HG03439 (cell line): ENCODE measurements around the gene SDR42E2.
"Not testable (repeated sequence)": the region's sequence is repeated elsewhere in the genome, so short reads cannot be mapped to it uniquely, and the experiment has no call there.

Experiments
- ATAC-seq: cut with Tn5 transposase; IDR thresholded peaks from one replicate; pipeline ENCODE4 v1.9.1; 2021; ENCODE audit warnings: mild to moderate bottlenecking, moderate library complexity; ENCODE audit not compliant: unreplicated experiment

SDR42E2 gene

DNA sequence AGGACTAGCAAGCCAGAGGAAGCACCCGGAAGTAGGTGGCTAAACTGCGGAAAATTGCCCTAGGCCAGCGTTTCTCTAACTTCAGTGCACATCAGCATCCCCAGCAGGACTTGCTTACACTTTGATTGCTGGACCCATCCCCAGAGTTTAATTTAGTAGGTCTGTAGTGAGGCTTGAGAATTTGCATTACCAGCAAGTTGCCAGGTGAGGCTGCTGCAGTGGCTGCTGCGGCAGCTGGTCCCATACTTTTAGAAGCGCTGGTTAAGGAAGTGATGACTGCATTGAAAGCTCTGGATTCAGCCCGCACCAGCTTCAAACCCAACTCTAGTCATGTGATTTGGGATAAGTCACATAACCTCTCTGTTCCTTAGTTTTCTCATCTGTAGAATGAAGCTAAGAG, 48.0 kb downstream of the SDR42E2 start:
- no peak for ATAC-seq

DNA sequence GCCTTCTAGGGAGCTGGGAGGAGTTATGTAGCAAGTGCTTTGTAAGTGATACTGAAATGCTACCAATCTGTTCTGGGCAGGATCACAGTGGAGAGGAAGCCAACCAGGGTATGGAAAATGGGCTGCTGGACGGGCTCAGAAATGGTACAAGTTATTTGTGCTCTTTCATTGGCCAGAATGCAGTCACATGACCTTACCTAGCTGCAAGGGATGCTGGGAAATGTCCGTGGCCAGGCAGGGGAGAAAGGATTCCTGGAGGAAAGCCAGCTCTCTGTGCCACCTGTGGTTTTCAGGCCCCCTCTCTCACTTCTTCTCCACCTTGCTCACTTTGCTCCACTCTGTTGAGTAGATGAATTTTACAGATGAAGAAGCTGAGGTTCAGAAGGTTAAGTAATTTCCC, 48.5 kb downstream of the SDR42E2 start:
- ATAC-seq = no peak

DNA sequence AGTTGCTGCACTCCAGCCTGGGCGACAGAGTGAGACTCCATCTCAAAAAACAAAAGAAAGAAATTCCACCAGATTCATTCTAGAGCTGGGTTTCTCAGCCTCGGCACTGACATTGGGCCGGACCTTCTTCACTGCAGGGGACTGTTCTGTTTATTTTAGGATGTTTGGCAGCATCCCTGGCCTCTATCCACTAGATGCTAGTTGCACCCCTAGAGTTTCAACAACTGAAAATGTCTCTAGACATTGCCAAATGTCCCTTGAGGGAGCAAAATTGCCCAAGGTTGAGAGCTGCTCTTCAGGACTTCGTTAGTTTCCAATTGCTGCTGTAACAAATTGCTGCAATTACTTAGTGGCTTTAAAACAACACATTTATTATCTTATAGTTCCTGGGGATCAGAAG, 50.9 kb downstream of the SDR42E2 start:
- ATAC-seq = no peak

DNA sequence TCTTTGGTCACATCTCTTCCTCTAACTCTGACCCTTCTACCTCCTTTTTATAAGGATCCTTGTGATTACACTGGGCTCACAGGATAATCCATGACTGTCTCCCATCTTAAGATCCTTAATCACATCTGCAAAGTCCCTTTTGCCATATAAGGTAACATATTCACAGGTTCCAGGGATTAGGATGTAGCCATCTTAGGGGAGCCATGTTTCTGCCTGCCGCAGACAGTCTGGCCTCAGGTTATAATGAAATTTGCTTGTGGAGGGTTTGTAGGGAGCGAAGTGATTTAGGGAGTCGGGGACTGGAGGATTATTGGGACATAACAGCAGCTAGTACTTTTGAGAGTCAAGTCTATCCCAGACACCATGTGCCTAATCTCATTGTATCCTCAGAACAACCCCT, 51.5 kb downstream of the SDR42E2 start:
- ATAC-seq = no peak

DNA sequence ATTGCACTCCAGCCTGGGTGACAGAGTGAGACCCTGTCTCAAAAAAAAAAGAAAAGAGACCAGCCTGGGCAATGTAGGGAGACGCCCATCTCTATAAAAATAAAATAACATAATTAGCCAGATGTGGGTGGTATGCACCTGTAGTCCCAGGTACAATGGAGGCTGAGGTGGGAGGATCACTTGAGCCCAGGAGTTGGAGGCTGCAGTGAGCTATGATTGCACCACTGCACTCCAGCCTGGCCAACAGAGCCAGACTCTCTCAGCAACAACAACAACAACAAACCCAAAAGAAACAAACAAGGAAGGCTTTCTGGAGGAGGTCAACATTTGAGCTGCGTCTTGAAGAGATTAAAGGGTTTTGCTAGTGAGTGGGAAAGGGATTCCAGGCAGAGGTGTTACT, 52.1 kb downstream of the SDR42E2 start:
- no peak for ATAC-seq

DNA sequence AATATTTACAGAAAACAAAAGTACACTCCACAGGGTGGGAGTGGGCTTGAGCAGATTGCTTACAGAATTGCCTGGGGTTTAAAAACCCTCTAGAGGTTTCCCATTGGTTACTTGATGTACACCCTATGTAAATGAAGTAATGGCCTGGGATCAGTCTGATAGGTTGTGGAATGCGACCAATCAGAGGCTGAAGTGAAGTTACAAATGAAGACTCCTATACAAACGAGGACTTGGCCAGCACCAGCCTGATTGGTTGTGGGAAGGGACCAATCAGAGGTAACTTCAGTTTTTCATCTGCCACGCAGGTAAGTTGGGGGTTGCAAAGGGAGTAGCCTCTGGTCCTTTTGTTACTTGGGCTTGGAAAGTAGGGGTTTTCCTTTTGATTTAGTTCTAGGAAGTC, 52.6 kb downstream of the SDR42E2 start:
- no peak for ATAC-seq

DNA sequence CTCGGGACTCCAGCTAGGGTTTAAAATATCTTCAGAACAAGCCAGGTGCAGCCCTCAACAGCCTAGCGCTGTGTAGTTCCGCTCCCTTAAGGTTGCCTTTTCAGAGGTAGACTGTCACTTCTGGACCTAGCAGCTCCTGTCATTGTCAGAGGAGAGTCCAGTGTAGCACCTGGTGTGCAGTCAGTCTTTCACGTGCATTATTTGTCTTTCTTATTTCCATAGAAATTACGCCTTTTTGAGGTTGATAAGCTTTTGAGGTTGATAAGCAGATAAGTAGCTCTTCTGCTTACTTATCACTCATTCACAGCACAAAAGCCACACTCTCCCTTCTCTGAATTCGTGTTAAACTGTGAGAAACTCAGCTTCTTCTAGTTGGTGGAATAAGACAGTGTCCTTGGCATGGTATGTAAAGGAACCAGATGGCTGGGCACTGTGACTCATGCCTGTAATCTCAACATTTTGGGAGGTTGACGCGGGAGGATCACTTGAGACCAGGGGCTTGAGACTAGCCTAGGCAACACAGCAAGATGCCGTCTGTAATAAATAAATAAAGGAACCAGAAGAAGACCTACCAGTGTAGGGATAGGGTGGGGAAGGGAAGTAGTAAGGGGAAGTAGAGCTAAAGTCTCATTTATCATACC, 54.0 kb downstream of the SDR42E2 start:
- no peak for ATAC-seq

DNA sequence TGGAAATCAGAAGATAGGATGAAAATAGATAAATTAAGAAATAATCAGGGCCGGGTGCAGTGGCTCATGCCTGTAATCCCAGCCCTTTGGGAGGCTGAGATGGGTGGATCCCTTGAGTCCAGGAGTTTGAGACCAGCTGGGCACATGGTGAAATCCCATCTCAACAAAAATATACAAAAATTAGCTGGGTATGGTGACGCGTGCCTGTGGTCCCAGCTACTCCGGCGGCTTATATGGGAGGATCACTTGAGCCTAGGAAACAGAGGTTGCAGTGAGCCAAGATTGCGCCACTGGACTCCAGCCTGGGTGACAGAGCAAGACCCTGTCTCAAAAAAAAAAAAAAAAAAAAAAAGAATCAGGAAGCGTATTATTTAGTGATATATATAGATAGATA, 54.5 kb downstream of the SDR42E2 start:
- ATAC-seq = not testable (repeated sequence)

DNA sequence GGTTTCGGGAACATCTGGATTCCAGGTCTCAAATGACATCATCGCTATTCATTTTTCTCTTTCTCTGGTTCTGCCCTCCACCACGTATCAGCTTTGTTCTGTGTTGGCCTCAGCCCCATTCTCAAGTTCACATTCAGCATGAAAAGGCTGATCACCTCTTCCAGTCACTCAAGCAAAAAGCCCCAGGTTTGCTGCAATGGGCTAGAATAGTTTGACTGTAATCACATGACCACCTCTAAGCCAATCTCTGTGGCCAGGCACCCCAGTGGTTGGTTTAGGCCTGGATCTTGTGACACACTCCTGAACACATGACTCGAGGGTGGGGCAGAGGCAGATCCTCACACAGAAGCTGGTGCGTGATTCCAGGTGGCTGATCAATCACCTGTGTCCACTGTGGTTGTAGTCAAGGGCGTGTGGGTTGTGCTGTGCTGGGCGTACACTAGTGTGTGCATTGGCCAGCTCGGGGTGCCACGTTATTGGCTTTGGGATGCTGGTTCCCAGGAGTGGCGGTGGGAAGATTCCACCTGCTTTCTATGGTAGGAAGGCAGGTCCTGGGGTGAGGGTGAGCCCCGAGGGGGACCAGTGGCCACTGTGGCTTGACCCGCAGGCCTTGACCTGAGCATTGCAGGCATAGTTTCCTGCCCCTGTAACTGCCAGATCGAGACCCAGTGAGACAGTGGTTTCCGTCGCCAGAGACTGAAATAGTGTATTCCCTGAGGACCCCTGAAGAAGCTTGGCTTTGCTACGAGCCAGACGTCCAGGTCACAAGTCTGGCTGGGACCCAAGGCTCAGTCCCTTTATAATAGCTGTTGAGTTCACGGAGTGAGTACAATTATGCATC, 55.8 kb downstream of the SDR42E2 start:
- no peak for ATAC-seq

DNA sequence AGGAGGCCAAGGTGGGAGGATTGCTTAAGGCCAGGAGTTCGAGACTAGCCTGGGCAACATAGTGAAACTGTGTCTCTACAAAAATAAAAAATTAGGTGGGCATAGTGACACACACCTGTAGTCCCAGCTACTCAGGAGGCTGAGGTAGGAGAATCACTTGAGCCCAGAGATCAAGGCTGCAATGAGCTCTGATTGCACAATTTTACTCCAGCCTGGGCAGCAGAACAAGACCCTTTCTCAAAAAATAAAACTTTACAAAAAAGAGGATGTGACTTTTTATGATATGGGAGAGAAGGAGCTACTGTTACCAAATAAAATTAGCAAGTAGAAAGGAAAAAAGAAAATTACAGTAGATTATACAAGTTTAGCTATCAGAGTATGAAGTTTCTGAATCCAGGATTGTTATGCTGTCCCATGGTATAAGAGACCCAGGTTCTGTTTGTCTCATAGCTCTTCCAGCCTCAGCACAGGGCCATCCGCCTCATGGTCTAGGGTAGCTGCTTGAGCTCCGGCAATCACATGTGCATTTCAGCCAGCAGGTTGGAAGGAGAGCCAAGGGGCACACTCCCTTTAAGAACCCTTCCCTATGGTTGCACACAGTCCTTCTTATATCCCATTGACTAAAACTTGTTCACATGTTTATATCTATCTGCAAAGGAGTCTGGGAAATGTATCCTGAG, 57.2 kb downstream of the SDR42E2 start:
- ATAC-seq = no peak

DNA sequence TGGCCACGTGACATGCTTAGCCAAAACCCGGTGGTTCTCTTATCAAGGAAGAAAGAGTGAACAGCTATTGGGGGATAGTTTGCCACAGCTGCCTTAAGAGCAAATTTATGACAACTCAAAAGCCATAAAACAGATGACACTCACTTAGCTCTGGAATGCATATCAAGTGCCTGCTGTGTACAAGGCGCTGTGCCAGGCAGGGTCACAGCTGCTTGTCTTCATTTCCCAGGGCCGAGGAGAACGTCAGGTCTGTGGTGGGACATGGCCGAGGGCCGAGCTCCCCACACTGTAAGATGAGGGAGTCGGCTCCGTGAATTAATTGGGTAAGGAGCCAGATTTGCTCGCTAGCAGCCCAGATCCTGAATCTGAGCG, 57.7 kb downstream of the SDR42E2 start:
- ATAC-seq = no peak

DNA sequence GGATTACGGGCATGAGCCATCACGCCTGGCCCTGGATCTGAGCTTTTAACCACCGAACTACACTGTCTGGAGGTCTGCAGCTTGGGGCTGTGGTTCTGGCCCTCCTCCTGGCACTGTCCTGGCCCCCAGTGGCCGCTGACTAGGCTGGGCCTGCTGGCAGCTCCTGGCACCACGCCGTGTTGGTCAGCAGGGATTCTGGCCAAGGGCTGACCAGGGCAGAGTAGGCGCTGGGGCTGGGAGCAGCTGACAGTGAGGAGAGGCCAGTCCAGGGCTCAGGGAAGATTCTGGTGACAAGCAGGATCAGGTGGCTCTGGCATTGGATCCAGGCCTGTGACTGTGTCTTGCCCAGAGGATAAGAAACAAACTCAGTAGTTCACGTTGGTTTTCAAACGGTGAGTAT, 58.4 kb downstream of the SDR42E2 start:
- ATAC-seq = no peak

DNA sequence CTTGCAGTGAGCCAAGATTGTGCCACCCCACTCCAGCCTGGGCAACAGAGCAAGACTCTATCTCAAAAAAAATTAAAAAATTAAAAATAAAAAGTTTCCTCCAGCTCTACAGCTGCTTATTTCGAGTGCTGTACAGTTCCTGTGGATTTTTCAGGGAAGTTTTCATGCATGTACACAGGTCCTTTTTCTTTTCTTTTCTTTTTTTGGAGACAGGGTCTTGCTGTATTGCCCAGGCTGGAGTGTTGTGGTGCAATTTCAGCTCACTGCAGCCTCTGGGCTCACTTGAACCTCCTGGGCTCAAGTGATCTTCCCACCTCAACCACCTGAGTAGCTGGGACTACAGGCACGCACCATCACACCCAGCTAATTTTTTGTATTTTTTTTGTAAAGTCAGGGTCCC, 59.7 kb downstream of the SDR42E2 start:
- ATAC-seq = no peak

DNA sequence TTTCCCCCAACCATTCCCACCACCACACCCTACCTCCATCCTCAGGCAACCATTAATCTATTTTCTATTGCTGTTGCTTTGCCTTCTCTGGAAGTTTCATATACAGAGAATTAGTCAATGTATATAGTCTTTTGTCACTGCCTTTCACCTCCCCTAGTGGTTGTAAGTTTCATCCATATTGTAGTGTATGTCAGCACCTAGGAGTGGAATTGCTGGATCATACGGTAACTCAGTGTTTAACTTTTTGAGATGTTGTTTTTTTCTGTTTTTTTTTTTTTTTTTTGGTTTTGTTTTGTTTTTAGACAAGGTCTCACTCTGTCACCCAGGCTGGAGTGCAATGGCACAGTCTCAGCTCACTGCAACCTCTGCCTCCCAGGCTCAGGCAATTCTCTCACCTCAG, 60.7 kb downstream of the SDR42E2 start:
- no peak for ATAC-seq

DNA sequence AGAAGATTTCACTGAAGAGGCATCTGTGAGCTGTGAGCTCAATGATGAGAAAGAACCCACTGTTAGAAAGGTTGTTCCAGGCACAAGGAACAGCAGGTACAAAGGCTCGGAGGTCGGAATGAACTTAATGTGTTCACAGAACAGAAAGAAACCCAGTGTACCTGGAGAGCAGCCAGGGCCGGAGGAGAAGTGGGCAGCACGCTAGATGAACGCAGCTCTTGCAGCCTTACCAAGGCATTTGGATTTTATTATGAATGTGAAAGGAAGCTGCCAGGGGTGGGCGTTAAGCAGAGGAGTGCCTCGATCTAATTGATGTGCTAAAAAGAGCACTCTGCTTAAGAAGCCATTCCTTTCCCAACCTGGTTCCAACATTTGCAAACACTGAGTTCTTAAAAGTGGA, 62.8 kb downstream of the SDR42E2 start:
- ATAC-seq = no peak

DNA sequence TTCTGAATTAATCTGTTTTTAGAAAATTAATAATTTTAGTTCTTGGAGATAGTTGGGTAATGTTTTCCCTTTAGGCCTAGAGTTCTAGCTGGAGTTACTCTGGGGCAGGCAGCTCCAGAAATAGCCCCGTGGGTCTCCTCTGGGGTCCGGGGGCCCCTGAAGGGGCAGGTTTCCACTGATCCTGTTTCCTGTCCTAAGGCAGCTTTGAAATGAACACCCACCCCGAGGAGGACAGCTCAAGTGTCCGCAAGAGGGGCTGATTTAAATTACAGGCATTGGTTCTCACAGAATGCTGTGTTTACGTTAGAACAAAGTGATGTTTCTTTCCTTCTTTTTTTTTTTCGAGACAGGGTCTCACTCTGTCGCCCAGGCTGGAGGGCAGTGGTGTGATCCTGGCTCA, 67.6 kb downstream of the SDR42E2 start:
- ATAC-seq = no peak

DNA sequence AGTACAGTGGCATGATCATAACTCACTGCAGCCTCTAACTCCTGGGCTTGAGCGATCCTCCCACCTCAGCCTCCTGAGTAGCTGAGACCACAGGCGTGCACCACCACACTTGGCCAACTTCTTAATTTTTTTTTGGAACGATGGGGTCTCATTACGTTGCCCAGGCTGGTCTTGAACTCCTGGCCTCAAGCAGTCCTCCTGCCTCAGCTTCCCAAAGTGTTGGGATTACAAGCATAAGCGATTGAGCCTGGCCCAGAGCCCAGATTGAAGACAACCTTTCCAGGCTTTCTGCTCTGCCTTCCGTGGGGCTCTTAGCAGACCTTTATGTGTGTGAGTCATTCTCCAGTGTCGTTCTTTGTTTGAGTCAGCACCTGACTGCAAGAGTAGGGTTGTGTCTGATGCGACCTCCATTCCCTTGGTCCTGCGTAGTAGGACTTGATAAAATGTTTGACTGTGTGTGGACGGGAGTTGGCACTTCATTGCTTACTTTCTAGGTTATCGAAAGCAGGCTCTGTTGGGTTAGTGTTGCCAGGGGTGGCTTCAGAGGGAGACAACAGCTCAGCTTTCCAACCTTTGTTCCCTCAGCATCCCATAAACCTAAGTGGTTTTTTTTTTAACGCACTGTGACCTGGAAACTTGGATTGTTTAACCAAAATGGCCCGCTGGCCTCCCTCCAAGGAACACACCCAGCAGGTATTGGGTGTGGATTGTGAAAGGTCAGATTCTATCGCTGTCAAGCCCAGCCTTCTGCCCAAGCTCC, 70.2 kb downstream of the SDR42E2 start:
- no peak for ATAC-seq

DNA sequence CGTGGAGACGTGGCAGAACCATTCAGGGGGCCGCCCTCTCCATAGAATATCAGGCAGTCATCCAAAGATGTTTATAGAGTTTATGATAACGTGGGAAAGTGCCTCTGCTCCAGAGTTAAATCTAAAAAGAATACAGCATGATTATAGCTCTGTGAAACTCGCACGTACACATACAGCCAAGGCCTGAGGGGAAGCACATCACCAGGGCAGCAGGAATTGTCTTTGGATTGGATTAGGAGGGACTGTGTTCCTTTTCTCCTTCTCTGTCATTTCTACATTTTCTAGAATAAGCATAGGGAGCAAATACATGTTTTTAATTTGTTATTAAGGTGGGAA, 70.7 kb downstream of the SDR42E2 start:
- no peak for ATAC-seq

DNA sequence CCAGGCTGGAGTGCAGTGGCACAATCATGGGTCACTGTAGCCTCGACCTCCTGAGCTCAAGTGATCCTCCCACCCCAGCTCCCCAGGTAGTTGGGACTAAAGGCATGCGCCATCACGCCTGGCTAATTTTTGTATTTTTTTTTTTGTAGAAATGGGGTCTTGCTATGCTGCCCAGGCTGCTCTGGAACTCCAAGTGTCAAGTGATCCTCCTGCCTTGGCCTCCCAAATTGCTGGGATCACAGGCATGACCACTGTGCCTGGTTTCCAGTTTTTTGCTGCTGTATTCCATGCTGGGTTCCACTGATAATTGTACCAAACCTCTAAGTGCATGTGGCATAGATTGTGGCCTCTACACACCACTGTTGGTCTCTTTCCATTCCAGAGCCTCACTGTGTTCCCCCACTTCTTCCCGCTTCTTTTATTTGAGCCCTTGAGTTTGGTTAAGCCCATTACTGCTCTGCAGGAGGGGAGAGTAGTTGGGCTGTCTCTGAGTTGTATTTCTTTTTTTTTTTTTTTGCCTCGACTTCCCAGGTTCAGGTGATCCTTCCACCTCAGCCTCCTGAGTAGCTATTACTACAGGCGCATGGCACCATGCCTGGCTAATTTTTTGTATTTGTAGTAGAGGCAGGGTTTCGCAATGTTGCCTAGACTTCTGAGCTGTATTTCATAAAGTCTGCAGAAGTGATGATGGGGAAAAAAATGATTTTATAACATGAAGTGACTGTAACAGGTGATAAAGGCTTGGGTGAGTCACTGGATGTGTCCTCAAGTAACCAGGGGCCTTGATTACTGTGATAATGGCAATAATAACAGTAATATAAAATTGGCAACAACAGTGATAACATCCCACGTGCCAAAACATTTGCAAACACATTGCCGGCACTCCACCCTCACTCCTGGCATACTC, 73.8 kb downstream of the SDR42E2 start:
- ATAC-seq = no peak

DNA sequence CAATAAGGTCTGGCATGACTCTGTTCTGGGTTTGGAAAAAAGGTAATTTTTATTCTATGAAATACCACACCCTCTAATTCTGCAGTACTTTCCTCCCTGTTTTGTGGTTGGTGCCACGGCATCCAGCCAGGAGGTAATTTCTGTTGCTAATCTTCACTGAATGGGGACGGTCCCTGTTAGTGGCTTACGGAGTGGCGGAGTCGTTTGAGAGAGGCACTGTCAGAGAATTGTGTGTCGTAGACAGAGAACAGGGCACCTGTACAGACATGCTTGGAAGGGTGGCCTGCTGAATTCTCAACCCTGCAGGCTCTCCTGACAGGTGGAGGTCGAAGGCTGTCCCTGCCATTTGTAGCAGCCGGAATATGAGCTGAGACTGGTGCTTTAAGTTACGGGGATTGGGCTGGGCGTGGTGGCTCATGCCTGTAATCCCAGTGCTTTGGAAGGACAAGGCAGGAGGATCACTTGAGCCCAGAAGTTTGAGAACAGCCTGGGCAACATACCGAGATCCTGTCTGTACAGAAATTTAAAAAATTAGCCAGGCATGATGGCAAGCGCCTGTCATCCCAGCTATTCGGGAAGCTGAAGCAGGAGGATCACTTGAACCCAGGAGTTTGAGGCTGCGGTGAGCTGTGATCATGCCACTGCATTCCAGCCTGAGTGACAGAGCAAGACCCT, 77.0 kb downstream of the SDR42E2 start:
- no peak for ATAC-seq
